Measurements from ENCODE around the gene VPREB3.
"Not testable (repeated sequence)": the region's sequence is repeated elsewhere in the genome, so short reads cannot be mapped to it uniquely, and the experiment has no call there.

Gene VPREB3

DNA sequence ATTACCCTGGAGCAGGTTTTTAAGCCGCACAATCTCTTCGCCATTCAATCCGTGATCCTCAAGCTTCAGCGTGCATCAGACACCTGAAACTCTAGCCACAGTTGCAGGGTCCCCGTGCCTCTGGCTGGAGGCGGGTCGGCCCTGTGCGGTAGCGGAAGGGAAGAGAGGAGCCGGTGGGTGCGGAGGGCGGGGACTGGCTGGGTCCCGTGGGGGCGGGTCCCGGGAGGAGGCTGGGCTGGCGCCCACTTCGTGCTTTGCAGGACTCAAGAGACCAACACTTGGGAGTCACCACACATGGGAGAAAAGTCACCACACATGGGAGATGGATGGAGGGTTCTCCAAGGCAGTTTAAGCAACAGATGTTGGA lies 9.3 kb upstream of the VPREB3 start:
- DNase-seq, result no peak

DNA sequence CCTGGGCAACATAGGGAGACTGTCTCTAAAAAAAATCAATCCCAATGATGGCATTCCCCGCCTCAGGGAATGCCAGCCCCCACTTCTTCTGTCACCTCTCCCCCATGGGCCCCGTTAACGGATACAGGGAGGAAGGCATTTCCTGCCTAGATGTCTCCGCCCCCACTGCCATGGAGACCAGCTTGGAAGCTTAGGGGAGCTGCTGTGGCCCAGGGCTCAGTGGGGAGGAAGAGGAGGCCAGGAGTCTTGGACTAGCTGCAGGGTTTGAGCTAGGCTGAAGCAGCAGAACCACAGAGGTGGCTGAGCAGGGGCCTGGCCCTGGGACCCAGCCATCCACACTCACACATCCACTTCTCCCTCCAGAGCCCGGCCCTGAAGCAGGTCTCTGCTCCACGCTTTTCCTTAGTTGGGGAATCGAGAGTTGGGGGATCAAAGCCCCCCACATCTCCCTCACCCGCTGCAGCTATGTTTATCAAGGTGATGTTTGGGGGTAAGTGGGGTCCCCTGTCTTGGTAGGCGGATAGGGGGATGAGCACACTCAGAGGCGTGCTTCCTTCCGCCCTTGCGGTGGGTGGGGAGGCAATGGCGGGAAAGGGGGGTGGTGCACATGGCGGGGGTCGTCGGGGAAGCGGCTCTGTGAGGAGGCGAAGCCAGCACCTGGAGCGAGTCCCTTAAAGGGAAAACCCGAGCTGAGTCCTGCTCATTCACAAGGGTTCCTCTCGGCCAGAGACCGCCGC lies 8.8 kb upstream of the VPREB3 start, which contains the start of gene C22orf15:
C22orf15 (plus strand) TSS at position 149 of the 737 bp plus-strand sequence; CDS start at position 466, 317 bp downstream.
- no peak for DNase-seq

DNA sequence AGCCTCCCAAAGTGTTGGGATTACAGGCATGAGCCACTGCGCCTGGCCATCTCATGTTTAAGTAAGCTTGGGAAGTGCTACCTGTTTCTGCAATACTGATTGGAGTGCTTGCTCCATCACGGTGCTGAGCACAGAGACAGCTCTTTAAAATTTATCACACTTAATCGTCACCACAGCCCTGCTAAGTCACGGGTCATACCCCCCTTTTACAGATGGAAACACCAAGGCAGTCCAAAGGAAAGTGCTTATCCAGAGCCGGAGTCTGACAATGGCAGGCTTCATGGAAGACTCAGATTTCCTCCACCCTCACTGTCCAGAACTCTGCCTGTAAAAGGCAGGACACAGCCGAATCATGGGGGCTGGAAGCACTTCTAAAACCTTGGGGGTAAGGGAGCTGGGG lies 5.8 kb upstream of the VPREB3 start:
- no peak for DNase-seq

DNA sequence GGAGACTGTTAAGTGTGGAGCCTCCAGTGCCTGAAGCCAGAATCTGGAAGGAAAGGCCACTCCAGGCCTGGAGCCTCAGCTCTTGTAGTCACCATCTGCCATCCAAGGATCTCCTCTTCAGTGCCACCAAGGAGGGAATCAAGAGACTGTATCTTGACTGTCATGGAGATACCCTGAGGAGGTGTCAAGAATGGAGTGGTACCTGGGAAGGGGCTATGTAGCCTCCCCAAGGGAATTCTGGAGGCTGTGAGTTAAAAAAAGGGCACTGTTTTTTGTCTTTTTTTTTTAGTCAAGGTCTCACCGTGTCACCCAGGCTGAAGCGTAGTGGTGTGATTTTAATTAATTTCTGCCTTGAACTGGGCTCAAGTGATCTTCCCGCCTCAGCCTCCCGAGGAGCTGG lies 5.3 kb upstream of the VPREB3 start:
- DNase-seq, result no peak

DNA sequence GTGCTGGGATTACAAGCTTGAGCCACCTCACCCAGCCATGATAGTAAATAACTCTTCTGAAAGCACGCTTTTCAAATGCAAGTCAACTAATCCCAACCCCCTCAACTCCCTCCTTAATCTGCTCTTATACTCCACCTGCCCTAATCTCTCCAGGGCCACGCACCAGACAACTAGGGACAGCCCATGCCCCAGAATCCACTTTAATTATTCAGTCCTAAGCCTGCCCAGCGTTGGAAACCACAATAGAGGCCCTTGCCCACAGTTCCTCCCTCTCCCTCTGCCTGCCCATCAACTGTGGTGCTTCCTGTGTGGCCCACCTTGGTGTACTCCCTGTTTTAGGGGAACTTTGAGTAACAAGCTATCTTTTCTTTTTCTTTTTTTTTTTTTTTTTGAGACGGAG lies 2.7 kb upstream of the VPREB3 start:
- DNase-seq, result no peak

DNA sequence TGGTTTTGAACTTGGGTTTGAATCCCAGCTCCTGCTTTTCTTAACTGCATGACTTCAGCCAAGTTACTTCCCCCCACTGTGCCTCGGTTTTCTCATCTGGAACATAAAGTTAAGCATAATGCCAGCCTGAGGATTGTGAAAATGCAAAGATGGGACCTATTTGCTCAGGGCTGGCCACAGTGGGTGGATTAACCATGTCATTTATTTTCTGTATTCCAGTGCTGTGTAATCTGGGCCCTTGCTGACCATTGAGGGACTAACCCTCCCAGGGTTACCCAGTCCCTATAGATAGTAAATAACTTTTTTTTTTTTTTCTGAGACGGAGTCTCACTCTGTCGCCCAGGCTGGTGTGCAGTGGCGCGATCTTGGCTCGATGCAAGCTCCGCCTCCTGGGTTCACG lies 1.5 kb upstream of the VPREB3 start:
- no peak for DNase-seq

DNA sequence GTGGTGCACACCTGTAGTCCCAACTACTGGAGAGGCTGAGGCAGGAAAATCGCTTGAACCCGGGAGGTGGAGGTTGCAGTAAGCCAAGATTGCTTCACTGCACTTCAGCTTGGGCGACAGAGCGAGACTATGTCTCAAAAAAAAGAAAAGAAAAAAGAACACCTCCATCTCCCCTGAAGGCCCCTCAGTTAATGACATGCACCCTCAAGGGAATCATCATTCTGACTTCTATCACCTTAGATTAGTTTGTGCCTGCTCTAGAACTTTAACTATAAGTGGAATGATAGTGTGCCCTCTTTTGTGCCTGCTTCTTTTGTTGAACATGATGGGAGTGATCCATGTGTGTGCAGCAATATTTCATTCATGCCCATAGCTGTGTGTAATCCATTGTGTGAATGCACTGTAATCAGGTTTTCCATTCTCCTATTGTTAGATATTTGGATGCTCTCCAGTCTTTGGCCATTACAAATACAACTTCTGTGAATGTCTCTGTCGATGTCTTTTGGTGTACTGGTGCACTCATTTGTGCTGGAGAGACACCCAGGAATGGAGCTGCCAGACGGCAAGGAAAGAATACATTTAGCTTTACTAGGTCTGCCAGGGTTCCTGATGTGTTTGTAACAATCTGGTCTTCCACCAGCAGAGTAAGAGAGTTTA lies 883 bp upstream of the VPREB3 start:
- no peak for DNase-seq

DNA sequence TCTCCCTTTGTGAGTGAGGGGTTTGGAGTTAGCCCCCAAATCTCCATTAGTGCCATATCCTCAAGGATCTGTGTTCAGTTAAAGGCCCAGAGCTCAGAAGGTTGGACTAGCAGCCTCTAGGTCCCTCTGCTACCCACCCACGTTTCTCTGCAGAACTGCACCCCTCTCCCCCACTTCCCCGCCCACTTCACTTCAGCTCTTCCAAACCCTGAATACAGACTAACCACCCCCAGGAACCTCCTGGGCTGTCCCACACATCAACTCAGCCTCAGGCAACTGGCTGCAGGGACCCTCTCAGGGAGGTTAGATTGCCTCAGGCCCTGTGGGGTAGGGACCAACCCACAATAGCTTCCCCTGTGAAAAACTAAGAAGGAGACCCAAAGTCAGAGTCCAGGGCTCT lies 840 bp downstream of the VPREB3 start:
- no peak for DNase-seq

DNA sequence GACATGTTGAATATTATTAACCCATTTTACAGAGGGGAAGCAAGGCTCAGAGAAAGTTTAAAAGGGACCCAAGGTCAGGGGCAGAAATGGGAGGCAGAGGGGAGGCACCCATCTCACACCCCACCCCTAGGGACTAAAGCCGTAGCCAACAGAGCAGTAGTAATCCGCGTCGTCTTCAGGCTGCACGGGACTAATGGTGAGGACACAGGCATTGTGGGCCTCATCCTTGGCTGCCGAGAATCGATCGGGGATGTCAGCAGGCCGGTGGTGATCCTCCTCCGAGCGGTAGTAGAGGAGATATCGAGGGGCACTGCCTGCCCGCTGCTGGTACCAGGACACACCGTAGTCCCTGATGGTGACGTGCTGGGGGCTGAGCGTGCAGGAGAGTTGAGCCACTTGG lies 1.5 kb downstream of the VPREB3 start:
- DNase-seq, result no peak

DNA sequence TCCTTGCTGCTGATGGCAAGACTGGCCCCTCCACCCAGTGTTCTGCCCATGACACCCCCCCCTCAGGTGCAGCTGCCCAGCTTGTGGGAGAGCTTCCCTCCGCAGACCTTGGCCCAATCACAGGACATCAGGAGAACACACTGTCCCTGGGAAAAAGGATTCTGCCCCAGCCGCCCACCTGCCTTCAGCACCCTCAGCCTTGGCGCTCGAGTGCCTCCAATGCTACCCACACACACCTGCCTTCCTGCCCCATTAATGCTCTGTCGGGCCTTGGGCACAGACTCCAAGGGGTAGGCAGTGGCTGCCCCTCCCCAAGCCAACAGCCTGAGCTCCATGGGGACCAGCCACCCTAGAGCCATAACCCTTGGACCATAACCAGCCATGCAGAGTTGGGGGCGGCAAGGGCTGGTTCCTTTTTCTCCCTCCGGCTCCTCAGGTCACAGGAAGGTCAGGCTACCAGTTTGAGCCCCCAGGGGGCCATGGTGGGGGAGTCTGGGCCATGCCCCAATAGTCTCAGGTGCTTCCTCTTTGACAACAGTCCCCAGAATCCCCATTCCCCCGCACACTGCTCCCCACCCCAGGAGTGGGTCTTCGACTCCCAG lies 2.0 kb downstream of the VPREB3 start:
- DNase-seq, result no peak

DNA sequence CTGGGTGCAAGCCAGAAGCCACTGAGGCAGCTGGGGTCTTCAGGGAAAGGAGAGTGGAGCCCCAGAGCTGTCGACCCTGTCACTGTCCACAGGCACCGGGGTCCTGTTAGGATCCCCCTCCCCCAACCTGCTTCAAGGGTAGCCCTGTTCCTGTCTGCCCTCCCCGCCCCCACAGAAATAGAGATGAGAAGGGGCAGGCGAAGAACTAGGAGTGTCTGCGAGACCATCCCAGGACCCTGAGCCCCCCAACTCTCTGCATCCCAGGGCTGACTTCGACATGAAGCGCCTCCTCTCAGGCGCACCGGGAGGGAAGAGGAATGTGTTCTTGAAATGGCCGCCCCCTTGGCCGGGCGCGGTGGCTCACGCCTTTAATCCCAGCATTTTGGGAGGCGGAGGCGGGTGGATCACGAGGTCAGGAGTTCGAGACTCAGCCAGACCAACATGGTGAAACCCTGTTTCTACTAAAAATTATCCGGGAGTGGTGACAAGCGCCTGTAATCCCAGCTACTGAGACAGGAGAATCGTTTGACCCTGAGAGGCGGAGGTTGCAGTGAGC lies 2.7 kb downstream of the VPREB3 start:
- no peak for DNase-seq

DNA sequence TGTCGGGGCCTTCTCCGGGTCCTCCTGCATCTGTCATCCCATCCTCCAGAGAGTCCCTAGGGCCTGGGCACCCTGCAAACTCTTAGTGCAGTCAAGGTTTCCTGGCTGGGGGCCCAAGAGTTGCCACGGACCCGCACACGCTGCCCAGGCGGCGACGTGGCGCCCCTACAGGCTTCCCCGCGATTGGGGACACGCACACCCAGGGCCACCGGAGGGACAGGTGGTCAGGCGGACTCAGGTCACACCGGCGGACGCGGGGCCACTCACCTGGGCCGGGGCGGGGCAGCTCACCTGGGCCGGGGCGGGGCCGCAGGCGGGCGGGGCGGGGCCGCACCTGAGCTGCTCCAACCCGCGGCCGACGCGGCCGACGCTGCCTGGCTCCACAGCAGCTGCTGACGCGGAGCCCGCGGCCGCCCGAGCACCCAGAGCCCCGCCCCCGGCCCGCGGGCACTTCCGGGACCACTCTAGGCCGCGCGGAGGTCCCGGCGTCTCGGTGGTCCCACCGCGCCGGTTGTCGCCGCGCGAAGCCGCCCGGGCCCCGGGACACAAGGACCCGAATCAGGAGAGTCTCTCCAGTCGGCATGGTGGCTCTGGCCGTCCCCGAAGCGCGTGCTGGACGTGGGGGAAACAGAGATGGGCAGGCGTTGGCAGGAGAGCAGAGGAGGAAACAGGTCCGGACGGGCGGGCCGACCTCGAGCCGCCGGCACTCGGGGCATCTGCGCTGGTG lies 3.3 kb downstream of the VPREB3 start, which contains the start of gene ZNF70:
ZNF70 (minus strand) TSS at position 399 of the 727 bp plus-strand sequence. CDS start 5,972 bp downstream, outside the sequence.
- DNase-seq, result peak; percentile 58

DNA sequence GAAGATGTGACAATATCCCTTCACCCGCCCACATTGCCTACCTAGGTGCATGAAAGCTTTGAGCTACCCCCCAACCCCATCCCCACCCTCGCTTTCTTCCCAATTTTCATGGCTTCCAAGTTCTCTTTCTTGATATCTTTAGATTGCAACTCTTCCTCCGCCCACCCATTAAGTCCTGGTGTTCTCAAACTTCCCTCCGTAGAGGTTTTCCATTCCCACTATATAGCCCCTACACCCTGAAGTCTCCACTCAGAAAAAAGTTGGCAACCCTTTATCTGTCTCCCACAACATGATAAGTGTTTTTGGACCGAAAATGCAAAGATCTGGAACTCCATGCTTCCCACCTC lies 3.9 kb downstream of the VPREB3 start:
- no peak for DNase-seq

DNA sequence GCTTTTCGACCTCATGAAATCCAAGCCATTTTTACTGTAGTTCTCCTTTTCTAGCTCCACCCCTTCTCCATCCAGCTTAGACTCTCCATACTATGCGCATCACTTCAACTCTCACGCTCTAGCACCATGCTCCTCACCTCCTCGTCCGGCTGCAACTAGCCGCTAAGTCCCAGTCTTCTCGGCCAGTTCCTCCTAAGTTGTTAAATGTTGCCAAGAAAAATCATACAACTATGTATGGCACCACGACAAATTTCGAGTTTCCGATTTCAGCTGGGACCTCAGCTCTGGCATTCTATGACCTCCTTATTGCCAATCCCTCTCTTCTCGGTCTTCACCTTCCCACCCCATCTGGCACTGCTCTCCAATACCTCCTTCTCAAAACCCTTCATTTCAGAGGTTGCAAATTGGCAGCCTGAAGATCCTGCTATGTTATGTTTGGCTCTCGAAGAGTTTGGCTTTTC lies 4.4 kb downstream of the VPREB3 start:
- DNase-seq, result no peak

DNA sequence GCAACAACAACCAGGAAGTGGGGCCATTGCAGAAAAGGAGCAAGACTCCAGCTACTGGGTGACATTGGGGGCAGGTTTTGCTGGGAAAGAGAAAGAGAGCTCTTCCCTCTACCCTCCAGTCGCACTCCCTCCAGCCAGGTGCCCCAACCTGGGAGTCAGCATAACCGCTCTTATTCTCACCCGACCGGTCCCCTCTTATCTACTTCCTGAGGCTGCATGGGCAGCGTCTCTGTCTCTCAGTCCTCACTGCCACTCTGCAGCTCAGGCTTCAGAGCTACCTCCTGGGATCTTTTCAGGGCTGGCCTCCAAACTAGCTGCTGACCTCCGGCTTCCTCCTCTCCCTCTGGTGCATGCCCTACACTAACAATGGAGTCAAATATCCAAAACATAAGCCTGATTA lies 8.4 kb downstream of the VPREB3 start:
- no peak for DNase-seq

DNA sequence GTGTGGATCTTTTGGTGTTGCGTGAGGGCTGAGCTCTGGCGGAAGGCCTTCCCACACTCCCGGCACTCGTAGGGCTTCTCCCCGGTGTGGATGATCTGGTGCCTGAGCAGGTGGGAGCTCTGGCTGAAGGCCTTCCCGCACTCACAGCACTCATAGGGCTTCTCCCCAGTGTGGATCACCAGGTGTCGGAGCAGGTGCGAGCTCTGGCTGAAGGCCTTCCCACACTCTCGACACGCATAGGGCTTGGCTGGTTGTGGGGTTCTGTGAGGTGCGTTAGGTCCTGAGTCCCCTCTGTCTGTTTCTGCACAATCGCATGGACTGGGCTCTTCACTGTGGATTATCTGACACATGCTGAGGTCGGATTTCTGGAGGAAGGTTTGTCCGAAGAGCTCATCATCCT lies 9.7 kb downstream of the VPREB3 start:
- no peak for DNase-seq

DNA sequence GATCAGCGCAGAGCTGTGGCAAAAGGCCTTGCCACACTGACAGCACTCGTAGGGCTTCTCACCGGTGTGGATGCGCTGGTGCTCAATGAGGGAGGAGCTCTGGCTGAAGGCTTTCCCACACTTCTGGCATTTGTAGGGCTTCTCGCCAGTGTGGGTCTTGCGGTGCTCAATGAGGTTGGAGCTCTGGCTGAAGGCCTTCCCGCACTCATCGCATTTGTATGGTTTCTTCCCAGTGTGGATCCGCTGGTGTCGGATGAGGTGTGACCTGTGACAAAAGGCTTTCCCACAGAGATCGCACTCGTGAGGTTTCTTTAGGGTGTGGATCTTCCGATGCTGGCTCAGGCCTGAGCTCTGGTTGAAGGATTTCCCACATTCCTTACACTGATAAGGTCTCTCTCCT lies 10.2 kb downstream of the VPREB3 start:
- no peak for DNase-seq

DNA sequence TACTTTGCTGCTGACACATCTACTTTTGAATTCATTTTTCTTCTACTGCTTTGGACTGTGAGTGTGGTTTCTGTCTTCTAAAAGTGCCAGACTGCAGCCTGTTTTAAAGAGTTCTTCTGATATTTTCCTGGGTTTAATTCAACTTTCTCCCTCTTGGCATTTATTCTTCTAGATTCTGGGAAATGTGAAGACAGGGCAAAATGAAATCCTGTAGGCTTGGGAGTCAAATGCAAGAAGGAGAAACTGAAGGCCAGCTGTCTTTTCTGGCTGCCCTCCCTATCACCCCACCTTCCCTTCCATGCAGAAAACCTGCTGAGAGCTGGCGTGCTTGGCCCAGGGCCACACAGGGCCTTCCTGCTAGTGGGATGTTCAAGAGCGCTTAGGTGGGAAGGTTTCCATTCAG lies 10.9 kb downstream of the VPREB3 start:
- no peak for DNase-seq

DNA sequence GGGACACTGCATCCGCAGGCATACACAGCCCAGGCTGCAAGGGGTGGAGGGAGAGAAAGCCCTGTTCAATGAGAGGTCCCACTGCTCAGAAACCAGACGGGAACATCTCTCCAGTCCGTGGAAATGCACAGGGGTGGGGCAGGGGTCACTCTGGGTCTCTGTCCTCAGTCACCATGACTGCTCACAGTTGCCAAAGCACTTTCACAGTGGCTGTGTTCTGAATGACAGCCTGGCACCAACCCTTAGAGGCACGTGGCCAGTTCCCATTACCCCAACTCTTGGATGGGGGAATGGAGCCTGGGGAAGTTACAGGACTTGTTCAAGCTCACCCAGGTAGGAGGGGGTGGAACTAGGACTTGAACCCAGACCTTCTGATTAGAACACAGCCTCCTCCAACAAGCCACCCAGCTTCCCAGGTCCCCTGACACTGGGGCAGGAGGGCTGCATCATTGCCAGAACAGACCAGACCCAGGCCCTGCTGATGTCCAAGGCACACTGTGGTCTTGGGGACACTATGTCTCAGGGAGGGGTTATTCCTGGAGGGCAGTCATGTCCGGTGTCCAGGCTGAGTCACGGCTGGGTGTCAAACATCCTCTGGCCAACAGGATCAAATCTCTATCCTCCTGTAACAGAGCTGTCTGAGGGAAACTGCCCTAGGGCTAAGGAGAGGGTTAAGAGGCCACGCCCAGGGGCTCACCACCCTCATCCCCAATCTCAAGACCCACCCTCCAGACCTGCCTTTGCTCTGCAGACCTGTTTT lies 11.5 kb downstream of the VPREB3 start:
- no peak for DNase-seq

DNA sequence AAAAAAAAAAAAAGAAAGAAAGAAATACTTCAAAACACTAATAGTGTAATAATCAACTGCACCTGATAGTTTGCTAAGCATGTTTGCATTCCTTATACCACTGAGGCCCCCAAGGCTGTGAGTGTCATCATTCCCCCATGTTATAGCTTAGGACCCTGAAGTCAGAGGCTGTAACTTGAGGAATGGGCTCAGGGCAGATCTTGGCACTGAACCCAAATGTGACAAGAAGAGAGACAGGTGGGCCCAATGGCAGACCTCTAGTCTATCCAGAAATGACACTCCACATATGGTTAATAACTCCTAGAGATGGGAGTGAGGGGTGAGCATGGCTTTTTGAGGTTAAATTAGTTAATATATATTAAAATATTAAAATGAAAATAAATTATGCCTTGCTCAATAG lies 16.5 kb downstream of the VPREB3 start:
- DNase-seq, result no peak

DNA sequence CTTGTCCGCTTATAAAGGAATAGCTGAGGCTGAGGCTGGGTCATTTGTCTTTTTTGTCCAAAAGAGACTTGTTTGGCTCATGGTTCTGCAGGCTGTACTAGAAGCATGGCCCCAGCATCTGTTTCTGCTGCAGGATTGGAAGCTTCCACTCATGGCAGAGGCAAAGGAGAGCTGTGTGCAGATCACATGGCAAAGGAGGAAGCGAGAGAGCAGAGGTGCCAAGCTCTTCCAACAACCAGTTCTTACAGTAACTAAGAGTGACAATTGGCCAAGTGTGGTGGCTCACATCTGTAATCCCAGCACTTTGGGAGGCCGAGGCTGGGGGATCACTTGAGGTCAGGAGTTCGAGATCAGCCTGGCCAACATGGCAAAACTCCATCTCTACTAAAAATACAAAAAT lies 26.1 kb downstream of the VPREB3 start:
- not testable (repeated sequence) for DNase-seq

DNA sequence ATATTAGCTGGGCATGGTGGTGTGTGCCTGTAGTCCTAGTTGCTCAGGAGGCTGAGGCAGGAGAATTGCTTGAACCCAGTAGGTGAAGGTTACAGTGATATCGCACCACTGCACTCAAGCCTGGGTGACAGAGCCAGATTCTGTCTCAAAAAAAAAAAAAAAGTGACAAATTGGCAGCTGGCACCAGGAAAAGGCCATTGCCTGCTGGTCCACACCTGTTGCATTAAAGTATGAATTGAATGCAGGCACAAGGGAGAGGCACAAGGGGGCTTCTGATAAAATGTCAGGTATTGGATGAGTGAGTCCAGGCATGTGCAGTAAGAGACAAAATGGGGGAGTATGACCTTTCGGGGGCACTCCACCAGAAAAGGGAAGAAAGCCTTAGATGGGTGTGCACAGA lies 31.5 kb downstream of the VPREB3 start:
- DNase-seq, result peak; percentile 2

Measured in NCI-H1694 treated with DMSO at 0.1 percent for 48 hours (cell line).